HG03066 (cell line): ENCODE data around the gene GALNT17.
"Not testable (repeated sequence)": the region's sequence is repeated elsewhere in the genome, so short reads cannot be mapped to it uniquely, and the experiment has no call there.

ENCODE experiments used
- ATAC-seq: cut with Tn5 transposase; IDR thresholded peaks from one replicate; pipeline ENCODE4 v1.9.1; 2021; ENCODE audit warnings: low read depth; ENCODE audit not compliant: unreplicated experiment

GALNT17 gene

DNA sequence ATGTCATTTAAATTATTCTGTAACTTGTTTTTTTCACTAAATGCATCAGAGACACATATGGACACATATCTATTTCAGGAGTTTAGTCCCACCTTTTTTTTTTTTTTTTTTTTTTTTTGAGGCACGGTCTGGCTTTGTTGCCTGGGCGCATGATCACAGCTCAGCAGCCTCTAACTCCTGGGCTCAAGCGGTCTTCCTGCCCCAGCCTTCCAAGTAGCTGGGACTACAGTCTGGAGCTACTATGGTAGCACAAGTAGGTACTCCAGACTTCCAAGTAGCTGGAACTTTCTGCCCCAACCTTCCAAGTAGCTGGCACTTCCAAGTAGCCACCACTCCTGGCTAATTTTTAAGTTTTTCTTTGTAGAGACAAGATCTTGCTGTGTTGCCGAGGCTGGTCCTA lies 407.7 kb downstream of the GALNT17 start:
- ATAC-seq, result no peak

DNA sequence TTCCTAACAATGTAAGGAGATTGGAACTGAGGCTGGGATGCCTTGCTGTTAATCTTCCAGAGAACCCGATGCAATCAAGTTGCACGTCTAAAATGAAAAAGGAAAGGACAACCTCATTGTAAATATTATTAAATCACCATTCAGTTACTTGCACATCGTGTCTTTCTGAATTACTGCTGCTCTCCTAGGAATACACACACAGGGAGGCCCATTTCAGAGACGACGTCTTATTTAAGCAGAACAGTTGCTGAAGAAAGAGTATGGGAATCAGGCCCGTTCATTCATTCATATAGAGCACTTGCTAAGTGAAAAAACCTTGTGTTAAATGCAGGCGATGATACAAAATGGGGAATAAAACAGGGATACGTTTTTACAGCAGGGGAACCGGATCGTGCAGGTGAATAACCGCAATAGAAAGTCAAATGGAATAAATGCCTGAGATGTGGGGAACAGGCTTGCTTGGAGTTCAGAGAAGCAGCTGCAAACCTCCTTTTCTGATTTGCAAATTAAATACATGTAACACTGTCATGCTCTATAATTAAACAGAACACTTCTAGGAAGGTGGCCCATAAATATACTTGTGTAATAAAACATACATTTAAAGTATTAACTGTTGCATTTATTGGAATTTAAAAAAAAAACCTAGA lies 409.9 kb downstream of the GALNT17 start:
- no peak for ATAC-seq

DNA sequence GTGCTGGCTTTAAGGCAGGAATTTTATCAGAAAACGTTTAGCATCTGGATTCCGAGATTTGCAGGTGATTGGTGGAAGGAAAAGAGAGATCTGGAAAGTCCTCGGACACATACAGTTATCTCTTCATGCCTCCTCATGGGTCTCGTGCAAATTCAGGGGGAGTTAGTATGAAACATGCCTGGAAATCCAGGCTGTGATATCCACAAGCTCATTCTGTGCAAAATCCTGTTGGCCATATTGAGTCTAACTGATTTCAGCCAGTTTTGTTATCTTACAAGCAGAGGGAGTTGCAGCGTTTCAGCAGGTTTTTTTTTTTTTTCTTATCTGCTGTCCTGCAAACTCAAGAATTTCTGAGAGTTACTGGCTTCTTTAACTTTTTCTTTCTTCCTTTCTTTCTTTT lies 411.5 kb downstream of the GALNT17 start:
- ATAC-seq, result no peak

DNA sequence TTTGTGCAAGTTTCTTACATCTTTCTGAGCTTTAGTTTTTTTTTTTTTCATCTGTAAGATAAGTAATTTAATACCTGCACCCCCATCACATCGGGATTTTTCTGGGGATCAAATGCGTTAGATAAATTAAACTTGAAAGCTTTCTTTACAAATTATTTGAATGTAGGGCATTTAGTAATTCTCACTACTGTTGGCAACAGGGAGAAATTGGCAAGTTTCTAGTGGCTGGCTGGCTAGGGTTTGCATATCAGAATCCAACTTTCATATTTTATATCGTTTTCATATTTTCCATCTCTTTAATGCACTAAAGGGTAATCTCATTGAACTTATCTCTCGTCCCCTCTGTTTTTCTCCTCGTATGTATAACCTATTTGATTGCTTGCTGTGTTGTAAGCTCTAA lies 412.9 kb downstream of the GALNT17 start:
- no peak for ATAC-seq

DNA sequence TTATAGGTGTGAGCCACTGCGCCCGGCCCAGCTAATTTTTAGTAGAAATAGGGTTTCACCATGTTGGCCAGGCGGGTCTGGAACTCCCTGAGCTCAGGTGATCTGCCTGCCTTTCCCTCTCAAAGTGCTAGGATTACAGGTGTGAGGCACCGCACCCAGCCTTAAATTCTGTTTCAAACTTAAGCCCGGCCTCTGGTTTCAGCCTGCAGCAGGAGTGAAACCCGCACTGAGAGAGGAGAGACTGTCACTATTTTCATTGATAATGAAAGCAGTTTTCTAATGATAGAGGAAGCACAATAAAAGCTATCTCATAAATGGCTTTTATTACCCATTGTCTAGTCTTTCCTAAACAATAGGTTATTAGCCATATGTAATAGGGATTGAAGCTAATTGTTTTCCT lies 415.5 kb downstream of the GALNT17 start:
- no peak for ATAC-seq

DNA sequence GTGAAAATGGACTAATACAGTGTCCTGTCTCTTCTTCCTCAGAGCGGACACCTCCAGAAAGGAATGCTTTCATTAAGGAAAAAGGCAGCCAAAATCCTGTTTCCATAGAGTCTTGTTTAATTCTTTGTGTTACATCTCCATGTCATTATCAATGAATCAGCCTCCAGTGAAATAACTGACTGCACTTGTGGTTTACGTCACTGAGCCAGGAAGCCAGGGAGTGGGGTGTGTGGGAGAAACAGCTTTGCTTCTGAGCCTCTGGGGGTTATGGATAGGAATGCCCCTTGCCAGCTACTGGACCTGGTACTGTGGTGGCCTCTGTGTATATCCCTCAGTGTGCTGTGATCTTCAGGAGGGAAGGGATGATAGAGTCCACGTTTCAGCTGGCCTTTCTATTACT lies 416.8 kb downstream of the GALNT17 start:
- ATAC-seq, result no peak

DNA sequence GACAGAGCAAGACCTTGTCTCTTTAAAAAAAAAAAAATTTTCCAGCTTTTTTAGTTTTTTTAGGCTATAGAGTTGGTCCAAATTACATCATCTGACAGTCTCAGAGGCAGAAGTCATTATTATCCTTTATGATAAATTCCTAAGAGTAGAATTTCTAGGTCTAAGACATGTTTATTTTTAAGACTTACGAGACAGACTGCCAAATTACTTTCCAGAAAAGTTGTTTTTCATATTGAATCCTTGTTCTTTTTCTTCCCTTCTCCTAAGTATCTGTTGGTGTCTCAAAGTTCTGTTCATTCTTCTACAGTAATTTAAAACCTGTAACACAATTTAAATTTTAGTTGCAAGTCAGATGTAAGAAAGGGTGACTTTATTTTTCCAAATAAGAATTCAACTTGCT lies 421.4 kb downstream of the GALNT17 start:
- no peak for ATAC-seq

DNA sequence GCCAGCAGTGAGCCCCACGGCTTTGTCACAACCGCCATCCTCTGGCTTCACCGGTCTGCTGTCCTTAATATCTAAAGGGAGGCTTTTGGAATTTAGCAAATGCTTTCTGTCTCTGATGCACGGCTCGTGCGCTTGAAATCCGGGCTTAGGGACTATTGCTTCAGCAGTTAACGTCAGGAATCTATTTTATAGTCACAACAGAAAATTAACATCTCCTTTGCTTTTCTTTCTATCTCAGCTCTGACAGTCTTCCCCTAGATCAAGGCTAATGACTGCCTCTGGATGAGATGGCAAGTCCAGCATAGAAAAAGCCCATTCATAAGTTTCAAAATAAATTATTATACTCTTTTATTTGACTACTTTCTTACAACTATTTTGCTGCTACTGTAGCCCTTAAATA lies 423.8 kb downstream of the GALNT17 start:
- ATAC-seq, result no peak

DNA sequence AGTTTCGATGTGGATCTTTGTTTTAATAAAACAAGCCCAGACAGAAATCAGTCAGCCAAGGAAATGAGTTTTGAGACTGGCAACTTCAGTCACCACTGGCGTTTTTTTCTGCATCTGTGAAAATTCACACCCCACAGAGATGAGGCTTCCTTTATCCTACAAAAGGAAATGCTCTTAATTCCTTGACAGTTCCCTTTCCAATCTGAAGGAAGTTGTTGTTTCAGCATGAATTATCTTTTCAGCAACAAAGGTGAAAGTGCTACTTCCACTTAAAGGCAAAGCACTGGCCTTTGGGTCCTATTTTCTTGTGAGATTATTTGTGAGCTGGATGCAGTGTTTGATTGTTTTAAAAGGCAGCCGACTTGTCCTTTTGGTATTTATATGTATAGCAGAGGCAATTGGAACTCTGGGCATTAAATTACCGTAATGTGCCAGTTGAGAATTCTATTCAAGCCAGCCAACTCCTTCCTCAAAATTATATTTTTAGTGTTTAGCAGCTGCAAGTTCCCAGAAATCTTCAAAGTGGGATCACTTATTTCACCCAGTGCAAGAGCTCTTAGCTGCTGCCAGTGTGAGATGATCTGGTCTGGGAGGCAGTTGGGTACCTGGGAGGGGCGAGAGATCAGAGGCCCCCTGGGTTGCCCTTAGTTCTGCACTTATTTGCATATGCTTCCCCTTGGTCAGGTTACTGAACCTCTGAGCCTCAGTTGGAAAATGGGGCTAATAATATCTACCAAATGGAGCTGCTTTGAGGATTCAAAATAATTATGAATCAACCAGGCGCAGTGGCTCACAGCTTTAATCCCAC lies 427.1 kb downstream of the GALNT17 start:
- no peak for ATAC-seq

DNA sequence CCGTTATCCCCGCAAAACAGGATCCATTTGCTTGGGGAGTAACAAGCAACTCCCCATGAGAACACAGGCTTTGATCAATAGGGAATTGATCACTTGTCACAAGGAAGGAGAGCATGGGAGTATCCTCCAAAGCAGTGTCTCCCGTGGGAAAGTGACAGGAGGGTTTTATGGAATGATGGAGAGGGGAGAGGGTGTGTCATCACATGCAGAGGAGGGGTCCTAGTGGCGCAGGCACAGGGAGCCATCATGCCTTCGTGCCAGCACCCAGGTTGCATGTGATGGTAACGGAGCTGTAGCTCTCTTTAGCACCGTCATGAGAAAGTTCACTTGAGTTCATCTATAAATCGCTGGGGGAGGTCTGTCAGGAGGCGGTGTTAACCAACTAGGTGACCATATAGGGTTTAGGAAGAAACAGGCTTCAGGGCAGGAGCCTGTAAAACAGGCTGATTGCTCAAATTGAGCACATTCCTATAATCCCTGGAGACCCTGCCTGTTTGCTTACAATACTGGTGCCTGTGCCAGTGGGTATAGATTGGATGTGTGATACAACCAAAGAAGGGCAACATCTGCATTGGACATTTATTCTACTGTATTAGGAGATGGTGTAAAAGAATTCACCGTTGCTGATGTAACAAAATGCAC lies 428.5 kb downstream of the GALNT17 start:
- no peak for ATAC-seq

DNA sequence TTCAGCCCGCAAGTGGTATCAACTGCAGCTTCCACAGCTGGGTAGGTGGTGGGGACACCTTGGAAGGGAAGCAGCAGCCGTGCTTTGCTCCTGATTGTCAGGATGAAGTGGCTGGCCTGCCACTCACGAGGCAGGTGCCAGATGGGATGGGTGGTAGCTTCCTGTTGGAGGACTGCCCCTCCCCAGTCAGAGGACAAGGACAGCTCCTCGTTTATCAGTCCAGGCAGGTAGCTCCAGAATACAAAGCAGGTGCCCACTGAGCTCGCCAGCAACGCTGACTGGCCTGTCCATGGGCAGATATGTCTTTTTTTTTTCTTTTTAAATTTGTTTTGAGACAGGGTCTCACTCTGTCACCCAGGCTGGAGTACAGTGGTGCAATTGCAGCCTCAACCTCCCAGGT lies 431.3 kb downstream of the GALNT17 start:
- ATAC-seq, result no peak

DNA sequence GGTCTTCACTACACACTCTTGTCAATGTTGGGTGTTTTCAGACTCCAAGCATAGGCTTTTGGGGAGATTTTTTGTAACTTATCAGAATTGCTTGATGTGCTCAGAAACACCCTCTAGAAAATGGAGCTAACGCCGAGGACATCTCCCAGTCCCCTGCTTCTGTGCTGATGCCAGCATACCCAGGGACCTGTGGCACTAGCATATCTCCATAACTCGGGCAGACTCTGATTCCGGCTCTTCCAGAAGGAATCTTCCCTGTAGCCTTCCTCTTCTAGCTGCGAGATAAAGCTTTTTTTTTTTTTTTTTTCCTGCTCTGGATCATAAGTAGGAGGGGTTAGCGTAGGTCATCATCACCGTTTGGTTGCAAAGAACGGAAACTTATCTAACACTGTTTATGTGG lies 434.4 kb downstream of the GALNT17 start:
- ATAC-seq, result no peak

DNA sequence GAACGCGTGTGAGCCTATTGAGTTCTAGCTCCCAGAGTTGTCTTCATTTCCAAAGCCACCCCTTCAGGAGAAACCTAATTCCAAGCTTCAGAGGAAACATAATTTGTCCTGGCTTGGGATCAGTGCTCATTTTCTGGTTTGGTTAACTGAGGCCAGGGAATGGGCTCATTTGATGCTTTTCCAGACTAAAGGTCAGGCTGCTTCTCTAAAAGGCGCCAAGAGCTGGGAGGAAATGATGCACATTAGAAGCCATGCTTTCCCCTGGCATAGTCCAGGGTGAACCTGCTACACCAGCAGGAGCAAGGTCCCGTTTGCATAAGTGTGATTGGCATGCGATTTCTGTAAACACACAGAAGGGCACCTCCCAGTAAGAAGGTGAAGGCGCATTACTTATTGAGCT lies 435.0 kb downstream of the GALNT17 start:
- no peak for ATAC-seq

DNA sequence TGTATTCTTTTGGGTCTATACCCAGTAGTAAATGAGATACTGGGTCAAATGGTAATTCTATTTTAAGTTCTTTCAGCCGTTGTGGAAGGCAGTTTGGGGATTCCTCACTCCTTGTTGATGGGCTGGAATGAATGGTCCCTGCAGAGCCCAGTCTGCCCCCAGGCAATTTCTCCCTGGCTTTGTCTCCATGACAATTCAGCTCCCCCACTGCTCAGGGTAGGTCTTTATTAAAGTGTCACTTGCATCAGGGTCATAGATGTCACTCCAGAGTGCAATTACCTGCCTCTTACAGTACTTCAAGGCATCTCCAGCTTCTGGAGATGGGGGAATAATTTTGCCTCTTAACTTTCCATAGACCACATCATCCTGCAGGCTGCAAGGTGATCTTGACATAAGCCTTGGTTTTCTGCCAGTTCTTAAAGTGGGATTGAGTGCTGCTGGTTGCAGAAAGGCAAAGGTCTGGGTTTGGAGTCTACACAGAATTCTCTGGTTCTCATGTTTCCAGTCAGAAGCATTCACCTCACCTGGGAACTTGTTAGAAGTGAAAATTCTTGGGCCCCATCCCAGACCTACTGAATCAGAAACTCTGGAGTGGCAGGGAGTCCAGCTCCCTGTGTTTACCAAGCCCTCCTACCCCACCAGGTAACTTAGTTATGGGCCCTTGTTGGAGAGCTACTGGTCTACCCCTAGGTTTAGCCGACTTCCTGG lies 442.4 kb downstream of the GALNT17 start:
- ATAC-seq, result no peak

DNA sequence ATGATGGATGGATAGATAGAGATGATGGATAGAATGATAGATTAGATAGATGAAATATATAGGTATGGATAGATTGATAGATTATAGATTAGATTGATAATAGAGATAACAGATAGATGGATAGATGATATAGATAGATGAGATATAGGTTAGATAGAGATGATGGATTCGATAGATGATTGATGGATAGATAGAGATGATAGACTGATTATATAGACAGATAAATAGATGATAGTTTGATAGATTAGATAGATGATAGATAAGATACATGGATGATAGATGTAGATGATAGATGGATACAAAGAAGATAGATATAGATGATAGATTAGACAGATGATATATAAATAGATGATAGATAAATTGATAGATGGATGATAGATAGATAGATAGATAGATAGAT lies 448.1 kb downstream of the GALNT17 start:
- no peak for ATAC-seq

DNA sequence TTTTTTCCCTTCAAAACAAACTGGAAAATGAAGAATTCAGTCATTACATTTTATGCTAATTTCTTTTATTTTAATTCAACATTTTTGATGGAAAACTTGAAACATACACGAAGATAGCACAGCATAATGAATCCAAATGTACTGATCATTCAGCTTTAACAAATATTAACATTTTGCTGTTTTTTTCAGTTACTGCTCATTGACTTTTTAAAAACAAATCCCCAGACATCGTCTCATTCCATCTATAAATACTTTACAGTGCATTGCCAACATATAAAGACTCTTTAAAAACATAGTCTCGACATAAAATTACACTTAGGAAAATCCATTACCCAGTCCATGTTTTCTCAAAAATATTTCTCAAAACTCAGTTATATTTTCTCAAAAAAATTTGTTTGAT lies 452.3 kb downstream of the GALNT17 start:
- no peak for ATAC-seq

DNA sequence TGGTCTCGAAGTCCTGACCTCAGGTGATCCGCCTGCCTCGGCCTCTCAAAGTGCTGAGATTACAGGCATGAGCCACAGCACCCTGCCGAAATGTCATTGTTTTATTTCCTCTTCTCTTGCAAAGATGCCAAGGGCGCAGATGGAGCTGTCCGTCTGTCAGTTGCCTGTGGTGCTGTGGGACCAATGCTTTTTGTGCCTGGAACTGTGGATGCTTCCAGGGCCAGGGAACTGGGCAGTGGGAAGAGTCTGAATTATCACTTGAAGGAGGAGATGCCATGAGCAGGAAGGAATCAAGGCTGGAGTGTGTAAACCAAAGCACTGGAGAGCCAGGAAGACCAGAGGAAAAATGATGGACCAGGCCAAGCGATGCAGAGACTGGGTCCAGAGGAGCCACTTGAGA lies 459.9 kb downstream of the GALNT17 start:
- no peak for ATAC-seq

DNA sequence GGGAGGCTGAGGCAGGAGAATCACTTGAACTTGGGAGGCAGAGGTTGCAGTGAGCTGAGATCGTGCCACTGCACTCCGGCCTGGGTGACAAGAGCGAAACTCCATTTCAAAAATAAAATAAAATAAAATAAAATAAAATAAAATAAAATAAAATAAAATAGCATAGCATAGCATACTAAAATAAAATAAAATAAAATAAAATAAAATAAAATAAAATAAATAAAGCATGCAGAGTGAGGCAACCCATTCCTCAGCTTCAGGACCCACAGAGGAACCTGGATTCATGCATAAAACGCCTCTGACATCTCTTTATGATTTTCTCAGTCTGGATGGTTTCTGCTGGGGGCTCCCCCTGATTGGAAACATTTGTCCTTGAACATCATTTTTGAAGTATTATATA lies 460.4 kb downstream of the GALNT17 start:
- ATAC-seq, result not testable (repeated sequence)

DNA sequence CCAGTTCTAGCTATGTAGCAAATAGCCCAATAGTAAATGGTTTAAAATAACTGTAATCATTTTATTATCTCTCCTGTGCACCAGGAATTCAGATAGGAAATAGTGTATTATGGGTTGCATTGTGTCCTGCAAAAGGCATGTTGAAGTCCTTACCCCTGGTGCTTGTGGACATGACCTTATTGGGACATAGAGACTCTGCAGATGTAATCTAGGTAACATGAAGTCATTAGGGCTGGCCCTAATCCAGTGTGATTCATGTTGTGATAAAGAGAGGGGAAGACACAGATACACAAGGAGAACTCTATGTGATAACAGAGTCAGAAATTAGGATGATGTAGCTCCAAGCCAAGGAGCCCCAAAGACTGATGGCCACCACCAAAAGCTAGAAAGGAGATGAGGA lies 462.8 kb downstream of the GALNT17 start:
- no peak for ATAC-seq

DNA sequence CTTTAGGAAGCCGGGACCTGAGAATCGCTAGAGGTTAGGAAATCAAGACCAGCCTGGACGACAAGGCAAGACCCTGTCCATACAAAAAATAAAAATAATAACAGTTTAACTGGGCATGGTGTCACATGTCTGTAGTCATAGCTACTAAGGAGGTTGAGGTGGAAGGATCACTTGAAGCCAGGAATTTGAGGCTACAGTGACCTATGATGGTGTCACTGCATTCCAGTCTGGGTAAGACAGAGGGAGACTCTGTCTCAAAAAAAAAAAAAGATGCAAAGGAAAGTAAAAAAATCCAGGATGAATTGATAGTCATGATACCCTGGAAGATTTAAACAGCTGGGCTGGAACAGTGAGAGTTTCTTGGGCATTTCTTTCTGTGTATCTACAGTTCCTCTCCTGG lies 463.2 kb downstream of the GALNT17 start:
- no peak for ATAC-seq

DNA sequence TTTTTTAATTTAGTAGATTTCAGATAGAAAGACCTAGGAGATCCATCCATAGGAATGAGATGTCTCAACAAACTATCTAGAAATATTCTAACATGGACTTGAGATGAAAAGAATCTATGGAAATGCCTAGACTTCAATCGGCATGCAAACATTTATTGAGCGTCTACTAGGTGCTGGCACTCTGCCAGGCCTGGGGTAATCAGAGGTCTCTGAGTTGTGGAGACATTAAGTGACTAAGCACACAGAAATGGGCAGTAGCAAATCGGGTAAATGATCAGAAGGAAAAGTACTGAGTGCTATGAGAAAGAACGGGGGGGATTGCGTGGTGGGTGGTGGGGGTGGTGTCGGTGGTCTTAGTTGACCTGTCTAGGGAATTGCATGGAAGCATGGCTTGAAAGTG lies 466.6 kb downstream of the GALNT17 start:
- no peak for ATAC-seq
